Prostate gland (tissue), 2 donors: ENCODE results near the gene SEMA5A.

ENCODE experiments used
- CTCF ChIP-seq, 4 experiments: fragments of 200-600 bp in 2 of 4; fragments of 450-650 bp in 2 of 4; sonication (generic) in 2 of 4; IDR thresholded peaks; 1 replicate in 3 of 4; 2 replicates in 1 of 4; pipeline ENCODE4 v1.5.1; 2016 to 2019; ENCODE audit warnings: antibody characterized with exemption in 4 of 4, mild to moderate bottlenecking in 2 of 4, moderate library complexity in 2 of 4
- POLR2A ChIP-seq: fragments of 450-650 bp; IDR thresholded peaks from one replicate; pipeline ENCODE4 v1.6.1; 2016; ENCODE audit warnings: antibody characterized with exemption, mild to moderate bottlenecking
- POLR2AphosphoS5 ChIP-seq: sonication (generic); formaldehyde crosslinking; IDR thresholded peaks from one replicate; pipeline ENCODE4 v1.6.1; 2017; ENCODE audit warnings: antibody characterized with exemption

DNA sequence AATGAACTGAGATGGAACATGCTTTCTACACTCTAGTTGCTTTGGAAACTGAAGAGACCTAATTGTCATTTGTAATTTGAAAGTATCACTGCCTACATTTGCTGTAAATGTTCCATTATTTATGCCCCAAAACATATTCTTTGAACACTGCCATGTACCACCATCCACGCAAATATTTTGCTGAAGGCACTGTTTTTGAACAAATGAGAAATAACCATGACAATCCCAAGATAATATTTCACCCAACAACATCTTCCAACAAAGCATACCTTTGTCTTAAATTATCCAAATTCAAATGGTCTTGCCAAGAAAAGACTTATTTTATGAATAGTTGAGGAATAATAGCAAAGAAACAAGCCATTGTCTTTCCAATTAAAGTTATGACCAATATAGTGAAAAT lies 356.2 kb downstream of the SEMA5A start:
- TF ChIP-seq CTCF (IDR thresholded peaks at IDR 0.05) = no peak
- TF ChIP-seq POLR2A = no peak
- TF ChIP-seq POLR2AphosphoS5 = no peak
